GOT3 (cell line): Measurements from ENCODE around the gene DCAF12L1.

Source experiments
- DNase-seq: peaks from one replicate; lab custom pipeline; 2025; ENCODE audit warnings: mixed read lengths; lab: John Stamatoyannopoulos, UW

The DCAF12L1 gene

DNA sequence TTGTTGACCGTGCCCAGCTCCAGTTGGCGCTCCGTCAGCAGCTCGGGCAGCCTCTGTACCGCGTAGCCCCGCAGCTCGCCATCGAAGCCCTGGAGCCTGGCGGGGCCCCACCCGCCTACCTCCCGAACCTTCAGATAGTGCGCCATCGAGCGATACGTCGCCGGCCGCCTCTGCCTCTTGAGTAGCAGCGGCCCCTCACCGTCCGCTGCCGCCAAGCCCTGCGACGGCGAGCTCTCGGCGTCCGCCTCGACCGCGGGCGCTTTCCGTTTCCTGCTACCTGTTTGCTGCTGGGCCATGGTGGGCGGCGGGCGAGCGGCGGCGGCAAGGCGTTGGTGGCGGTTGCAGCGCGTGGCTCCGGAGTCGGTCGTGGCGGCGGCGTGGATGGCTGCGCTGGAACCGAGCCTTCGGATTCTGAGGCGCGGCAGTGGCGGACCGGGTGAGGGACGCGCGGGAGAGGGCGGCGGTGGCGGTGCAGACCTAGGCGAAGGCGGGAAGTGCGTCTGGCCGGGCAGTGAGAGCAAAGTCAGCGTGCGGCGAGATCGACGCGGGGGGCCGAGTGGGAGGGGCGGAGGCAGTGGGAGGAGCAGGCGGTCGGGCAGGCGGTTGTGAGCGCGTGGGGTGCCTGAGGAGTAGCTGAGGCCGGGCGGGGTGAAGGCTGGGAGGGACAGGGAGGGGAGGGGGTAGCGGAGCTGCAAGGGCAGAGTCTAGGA, at the start of gene DCAF12L1:
Gene DCAF12L1 (minus strand): TSS at position 502 of the 710 bp plus-strand sequence. CDS start 206 bp downstream, at position 296.
- no peak for DNase-seq

DNA sequence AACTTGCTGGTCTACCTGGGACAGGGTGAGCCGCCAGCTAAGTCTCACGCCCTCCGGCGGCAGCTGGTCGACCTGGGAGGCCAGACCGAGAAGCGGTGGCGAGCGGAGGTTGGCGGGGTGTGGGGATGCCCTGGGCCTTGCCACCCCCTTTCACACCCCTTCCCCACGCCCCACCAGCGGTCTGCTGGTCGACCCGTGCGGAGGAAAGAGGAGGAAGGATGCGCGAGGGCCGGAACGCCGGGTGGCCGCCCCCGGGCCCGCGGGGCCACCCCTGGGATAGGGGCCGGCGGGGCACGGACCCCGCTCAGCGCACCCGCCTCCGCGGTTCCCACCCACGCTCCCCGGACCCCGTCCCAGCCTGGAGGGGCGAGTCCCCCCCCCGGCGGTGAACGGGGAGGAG, 28.3 kb upstream of the DCAF12L1 start:
- DNase-seq, result no peak

DNA sequence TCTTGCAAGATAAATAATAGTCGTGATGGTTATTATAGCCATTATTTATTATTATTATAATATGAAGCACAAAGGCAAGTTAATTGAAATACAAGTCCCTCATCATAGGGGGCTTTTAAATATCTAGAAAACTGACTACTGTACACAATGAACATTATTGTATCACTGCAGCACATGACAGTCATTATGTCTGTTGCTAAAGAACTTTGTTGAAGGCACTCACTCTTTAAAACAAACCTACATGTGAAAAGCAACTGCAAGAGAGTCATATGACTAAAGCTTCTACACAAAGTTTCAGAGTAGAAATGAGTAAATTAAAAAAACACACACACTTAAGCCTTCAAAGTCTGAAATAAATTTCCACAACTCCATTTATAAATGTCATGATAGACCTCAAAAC, 23.3 kb upstream of the DCAF12L1 start:
- no peak for DNase-seq

DNA sequence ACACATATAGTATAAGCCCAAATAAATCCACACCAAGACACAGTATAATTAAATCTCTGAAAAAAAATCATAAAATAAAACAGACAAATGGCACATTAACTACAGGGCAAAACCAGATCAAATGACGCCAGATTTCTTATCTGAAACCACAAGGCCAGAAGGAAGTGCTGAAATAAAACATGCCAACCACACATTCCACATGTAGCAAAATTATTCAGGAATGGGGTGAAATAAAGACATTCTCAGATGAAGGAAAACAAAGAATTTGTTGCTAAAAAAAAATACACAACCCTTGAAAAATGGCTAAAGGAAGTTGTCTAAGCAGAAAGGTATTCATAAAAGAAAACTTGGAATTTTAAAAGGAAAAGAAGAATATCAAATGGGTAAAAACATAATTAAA, 4.5 kb upstream of the DCAF12L1 start:
- DNase-seq, result no peak

DNA sequence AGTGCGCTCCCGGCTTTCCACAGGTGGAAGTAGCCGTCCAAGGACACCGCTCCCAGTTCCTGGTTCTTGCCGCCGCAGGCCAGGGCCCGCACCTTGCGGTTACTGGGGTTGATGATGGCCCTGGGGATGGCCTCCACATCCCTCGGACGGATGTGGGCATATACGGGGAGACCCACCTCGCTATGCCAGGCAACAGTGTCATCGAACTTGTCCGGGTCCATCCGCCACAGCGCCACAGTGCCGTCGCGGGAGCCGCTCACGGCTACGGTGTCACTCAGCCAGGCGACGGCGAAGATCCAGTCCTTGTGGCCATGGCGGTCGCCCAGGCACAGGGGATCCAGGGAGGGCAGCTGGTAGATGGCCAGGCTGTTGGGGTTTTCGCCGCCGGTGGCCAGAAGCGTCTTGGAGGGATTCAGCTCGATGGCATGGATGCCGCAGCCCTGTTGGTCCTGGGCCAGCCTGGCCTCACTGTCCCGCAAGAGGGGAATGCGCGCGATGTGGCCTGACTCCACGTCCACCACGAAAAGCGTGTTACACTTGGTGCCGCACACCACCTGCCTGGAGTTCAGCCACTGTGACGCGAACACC, 795 bp downstream of the DCAF12L1 start:
- DNase-seq, result no peak

DNA sequence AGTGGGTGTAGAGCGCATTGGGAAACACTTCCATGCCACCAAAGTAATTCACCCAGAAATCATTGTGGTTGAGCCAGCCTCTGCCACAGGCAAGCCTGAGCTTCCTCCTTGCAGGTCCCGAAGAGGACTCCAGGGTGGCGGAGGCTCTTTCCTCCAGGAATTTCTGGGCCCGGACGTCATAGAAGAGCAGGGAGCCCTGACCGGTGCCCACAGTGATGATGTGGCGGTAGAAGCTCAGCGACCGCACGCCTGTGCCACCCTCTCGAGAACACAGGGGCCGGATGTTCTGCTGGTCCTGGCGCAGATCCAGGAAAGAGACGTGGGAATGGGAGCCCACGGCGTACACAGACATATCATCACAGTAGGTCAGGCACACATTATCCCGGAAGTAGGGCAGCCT, 1.3 kb downstream of the DCAF12L1 start:
- DNase-seq, result no peak

DNA sequence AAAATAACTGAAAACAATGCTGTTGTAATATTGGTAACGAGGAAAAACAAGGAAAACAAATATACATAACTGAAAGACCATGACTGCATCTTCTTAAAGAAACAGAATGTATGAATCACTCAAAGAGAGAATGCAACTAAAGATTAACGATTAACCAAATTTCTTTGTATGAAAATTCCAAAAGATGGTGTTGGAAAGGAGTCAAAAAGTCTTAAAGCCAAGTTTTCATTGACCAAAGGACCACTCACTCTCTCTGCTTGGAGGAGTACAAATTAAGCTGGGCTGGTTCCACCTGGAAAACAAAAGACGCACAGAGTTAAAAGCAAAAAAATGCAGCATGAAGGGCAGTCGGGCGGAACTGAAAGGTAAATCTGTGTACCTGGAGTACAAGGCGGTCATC, 1.8 kb downstream of the DCAF12L1 start:
- no peak for DNase-seq

DNA sequence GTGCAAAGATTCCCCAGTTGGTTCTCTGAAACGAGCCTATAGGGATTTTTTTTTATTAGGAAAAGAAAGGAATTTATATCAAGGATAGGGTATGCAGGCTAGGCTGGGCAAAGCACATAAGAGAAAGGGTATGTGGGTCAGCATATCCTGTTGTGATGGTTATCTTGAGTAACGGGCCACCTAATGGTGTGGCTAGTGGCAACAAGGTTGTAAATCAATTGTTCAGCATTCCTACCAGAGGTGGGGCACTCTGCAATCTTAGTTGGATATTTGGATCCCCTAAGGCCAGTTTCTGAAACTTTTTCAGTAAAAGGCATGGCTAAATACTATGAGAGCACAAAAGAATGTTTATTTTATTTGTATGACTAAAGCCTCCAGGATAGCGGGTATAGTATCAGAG, 42.7 kb downstream of the DCAF12L1 start:
- no peak for DNase-seq
